Measurements from ENCODE around the gene ITPKA. TPM values are rescaled to one million over a fixed set of nuclear protein-coding genes. Genes with fewer than 3 reads are reported as not detected.

The ITPKA gene
- 0.69 TPM for total RNA-seq

GRCh38 chr15:41493205-41493901 lies at the start of gene ITPKA:
Gene ITPKA, plus strand, starts transcription at chr15:41493874. Its CDS starts 54 bp downstream, at chr15:41493928.

GRCh38 chr15:41513506-41514227 lies 20.0 kb downstream of the ITPKA start, which contains the start of gene LTK:
Gene LTK, minus strand, starts transcription at chr15:41513827. Its CDS starts 118 bp downstream, at chr15:41513709.

Small RNA genes within 50 kb of the gene (small RNA-seq; reads per million reads assigned to genes)
- gene RNU6-1169P, result not detected

Other genes with a start within 250 kb of the ITPKA start
- gene OIP5, start 161.3 kb upstream of the ITPKA start, total RNA-seq, result 3.9 TPM
- 38.8 TPM for gene NUSAP1, start 161.0 kb upstream of the ITPKA start, total RNA-seq
- 25.6 TPM for gene NDUFAF1, start 91.4 kb upstream of the ITPKA start, total RNA-seq
- 58.1 TPM for gene RTF1, start 76.8 kb upstream of the ITPKA start, total RNA-seq
- 0.23 TPM for gene LTK, start 20.0 kb downstream of the ITPKA start, total RNA-seq
- gene RPAP1, start 50.4 kb downstream of the ITPKA start, total RNA-seq, result 20.8 TPM
- 32.3 TPM for gene TYRO3, start 65.3 kb downstream of the ITPKA start, total RNA-seq
- 74.5 TPM for gene MGA, start 166.5 kb downstream of the ITPKA start, total RNA-seq